H9 (cell line): ENCODE measurements around the gene COX5B. TPM values are rescaled to one million over a fixed set of nuclear protein-coding genes. Genes with fewer than 3 reads are reported as not detected.

Experiments used
- DNase-seq: peaks from one replicate; pipeline ENCODE4 v3.0.0-alpha.2; 2017
- H2AFZ ChIP-seq: one replicate; pipeline ENCODE4 v1.6.1; 2013; ENCODE audit warnings: mild to moderate bottlenecking, low read length, control low read depth, moderate library complexity
- H2AK5ac ChIP-seq: 2 replicates; pipeline ENCODE4 v1.6.1; 2013; ENCODE audit warnings: low read length, control low read depth, mixed read lengths; ENCODE audit not compliant: insufficient read length
- H2BK120ac ChIP-seq: one replicate; pipeline ENCODE4 v1.6.1; 2013; ENCODE audit warnings: low read depth, mild to moderate bottlenecking, low read length, control low read depth, inconsistent platforms; ENCODE audit not compliant: poor library complexity, severe bottlenecking
- H2BK12ac ChIP-seq: 2 replicates; pipeline ENCODE4 v1.6.1; 2013; ENCODE audit warnings: low read length, control low read depth, mixed read lengths, low read depth; ENCODE audit not compliant: insufficient read length
- H2BK15ac ChIP-seq: 2 replicates; pipeline ENCODE4 v1.6.1; 2013; ENCODE audit warnings: low read depth, low read length, control low read depth
- H2BK20ac ChIP-seq: one replicate; pipeline ENCODE4 v1.6.1; 2013; ENCODE audit warnings: low read depth, mild to moderate bottlenecking, low read length, control low read depth, inconsistent platforms; ENCODE audit not compliant: poor library complexity, severe bottlenecking
- H2BK5ac ChIP-seq: 2 replicates; pipeline ENCODE4 v1.6.1; 2013; ENCODE audit warnings: low read length, control low read depth, mixed read lengths; ENCODE audit not compliant: insufficient read length
- H3K14ac ChIP-seq: 2 replicates; pipeline ENCODE4 v1.6.1; 2013; ENCODE audit warnings: low read length, control low read depth; ENCODE audit not compliant: insufficient read depth
- H3K18ac ChIP-seq: 2 replicates; pipeline ENCODE4 v1.6.1; 2013; ENCODE audit warnings: low read depth, mild to moderate bottlenecking, mixed read lengths, low read length, control low read depth; ENCODE audit not compliant: insufficient read length
- H3K23ac ChIP-seq: 2 replicates; pipeline ENCODE4 v1.6.1; 2013; ENCODE audit warnings: low read length, control low read depth, mixed read lengths, low read depth; ENCODE audit not compliant: insufficient read length
- H3K23me2 ChIP-seq: 2 replicates; pipeline ENCODE4 v1.6.1; 2013; ENCODE audit warnings: low read depth, mild to moderate bottlenecking, mixed read lengths, low read length, control low read depth; ENCODE audit not compliant: insufficient read length, poor library complexity, severe bottlenecking
- H3K27ac ChIP-seq: 2 replicates; pipeline ENCODE4 v1.5.1; 2013; ENCODE audit warnings: low read length, control low read depth, mixed read lengths, low read depth; ENCODE audit not compliant: insufficient read length
- H3K27me3 ChIP-seq: 2 replicates; pipeline ENCODE4 v1.6.1; 2013; ENCODE audit warnings: low read length, control low read depth, inconsistent platforms; ENCODE audit not compliant: insufficient read depth
- H3K4ac ChIP-seq: 2 replicates; pipeline ENCODE4 v1.6.1; 2013; ENCODE audit warnings: low read depth, mild to moderate bottlenecking, control low read depth, inconsistent platforms, low read length, moderate library complexity
- H3K4me1 ChIP-seq: 2 replicates; pipeline ENCODE4 v1.6.1; 2013; ENCODE audit warnings: low read length, control low read depth, inconsistent platforms; ENCODE audit not compliant: insufficient read depth
- H3K4me2 ChIP-seq: 2 replicates; pipeline ENCODE4 v1.6.1; 2013; ENCODE audit warnings: low read length, control low read depth, mixed read lengths; ENCODE audit not compliant: insufficient read length, insufficient read depth
- H3K56ac ChIP-seq: 2 replicates; pipeline ENCODE4 v1.6.1; 2013; ENCODE audit warnings: low read depth, mild to moderate bottlenecking, mixed read lengths, low read length, control low read depth; ENCODE audit not compliant: insufficient read length
- H3K79me1 ChIP-seq: 2 replicates; pipeline ENCODE4 v1.6.1; 2013; ENCODE audit warnings: low read depth, mild to moderate bottlenecking, moderate library complexity, low read length, control low read depth, inconsistent platforms; ENCODE audit not compliant: insufficient read depth, poor library complexity, severe bottlenecking
- H3K79me2 ChIP-seq: 2 replicates; pipeline ENCODE4 v1.6.1; 2013; ENCODE audit warnings: low read length, control low read depth, inconsistent platforms; ENCODE audit not compliant: insufficient read depth
- H3K9ac ChIP-seq: 2 replicates; pipeline ENCODE4 v1.6.1; 2013; ENCODE audit warnings: low read length, control low read depth, mixed read lengths; ENCODE audit not compliant: insufficient read length; ENCODE audit errors: extremely low read depth
- H3K9me3 ChIP-seq: one replicate; pipeline ENCODE4 v1.6.1; 2013; ENCODE audit warnings: low read depth, low read length, inconsistent platforms; ENCODE audit not compliant: control insufficient read depth
- H3T11ph ChIP-seq: one replicate; pipeline ENCODE4 v1.6.1; 2013; ENCODE audit warnings: mild to moderate bottlenecking, low read length, control low read depth, inconsistent platforms
- H4K20me1 ChIP-seq: one replicate; pipeline ENCODE4 v1.6.1; 2013; ENCODE audit not compliant: control insufficient read depth, insufficient read length, insufficient read depth
- H4K5ac ChIP-seq: 2 replicates; pipeline ENCODE4 v1.6.1; 2013; ENCODE audit warnings: low read depth, mild to moderate bottlenecking, mixed read lengths, low read length, control low read depth; ENCODE audit not compliant: insufficient read length
- H4K8ac ChIP-seq: replicated peaks from 2 replicates; pipeline ENCODE4 v1.6.1; 2013; ENCODE audit warnings: low read length, control low read depth, mixed read lengths, low read depth; ENCODE audit not compliant: insufficient read length
- H4K91ac ChIP-seq: 2 replicates; pipeline ENCODE4 v1.6.1; 2013; ENCODE audit warnings: low read depth, mild to moderate bottlenecking, moderate library complexity, mixed read lengths, low read length, control low read depth; ENCODE audit not compliant: insufficient read length
- H3K27ac Mint-ChIP-seq, 3 experiments: 2 replicates in 2 of 3; 3 replicates in 1 of 3; pipeline ENCODE4 v1.8.0; 2020 to 2021; ENCODE audit warnings: mixed read lengths in 3 of 3, mild to moderate bottlenecking in 1 of 3, moderate library complexity in 1 of 3
- H3K27me3 Mint-ChIP-seq: 2 replicates; pipeline ENCODE4 v1.8.0; 2021; ENCODE audit warnings: low read depth, mild to moderate bottlenecking, moderate library complexity, mixed read lengths
- H3K36me3 Mint-ChIP-seq, 3 experiments: 2 replicates in 2 of 3; 3 replicates in 1 of 3; pipeline ENCODE4 v1.8.0; 2020 to 2021; ENCODE audit warnings: low read depth in 3 of 3, mixed read lengths in 3 of 3; ENCODE audit not compliant: insufficient read depth in 1 of 3
- H3K4me1 Mint-ChIP-seq, 2 experiments: 2 replicates each; pipeline ENCODE4 v1.8.0; 2020; ENCODE audit warnings: mixed read lengths in 2 of 2
- H3K4me3 Mint-ChIP-seq, 2 experiments: 2 replicates in 1 of 2; 3 replicates in 1 of 2; pipeline ENCODE4 v1.8.0; 2020 to 2021; ENCODE audit warnings: mild to moderate bottlenecking in 2 of 2, mixed read lengths in 2 of 2, moderate library complexity in 1 of 2
- H3K9me3 Mint-ChIP-seq, 2 experiments: 2 replicates in 1 of 2; 3 replicates in 1 of 2; pipeline ENCODE4 v1.8.0; 2020; ENCODE audit warnings: mild to moderate bottlenecking in 2 of 2, mixed read lengths in 2 of 2, moderate library complexity in 1 of 2
- CTCF ChIP-seq: fragments of 200-600 bp; sonication (generic); conservative IDR thresholded peaks from 3 replicates; pipeline ENCODE4 v1.8.0; 2021; ENCODE audit warnings: antibody characterized with exemption, mild to moderate bottlenecking
- WGBS: extraction: QIAGEN DNeasy Blood & Tissue Kit; methylation state at CpG from one replicate; pipeline ENCODE4 v1.1.7; 2013; ENCODE audit warnings: missing lambda C conversion rate, low lambda C conversion rate, mixed read lengths; ENCODE audit not compliant: insufficient read length; ENCODE audit errors: extremely low coverage; 5-methylcytosine and 5-hydroxymethylcytosine counted together
- total RNA-seq: library from RNA; stranded (reverse); gene quantifications from 2 replicates; pipeline ENCODE4 v1.2.1, GENCODE V29; 2021

The COX5B gene
- total RNA-seq, 1 experiment from 2014 or later = 237 TPM

DNA sequence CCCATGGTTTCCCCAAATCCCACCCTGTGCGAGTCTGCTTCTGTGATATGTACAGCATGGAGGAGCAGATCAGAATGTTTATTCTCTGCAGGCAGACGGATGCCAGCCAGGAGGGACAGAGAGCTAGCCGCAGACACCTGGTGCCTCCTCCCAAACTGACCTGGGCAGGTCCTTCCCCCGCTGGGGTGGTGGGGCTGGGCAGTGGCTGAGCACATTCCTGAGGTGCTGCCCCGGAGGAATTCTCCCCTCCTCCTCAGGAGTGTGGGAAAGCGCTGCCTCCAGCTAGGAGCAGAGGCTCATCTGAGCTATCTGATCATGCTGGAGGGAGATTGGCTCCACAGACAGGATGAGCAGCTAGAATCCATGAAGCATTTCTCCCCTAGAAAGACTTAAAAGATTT is 45.3 kb downstream of the COX5B start:
- Histone ChIP-seq H2BK12ac (no peak overlapping the region), H4K20me1 (no peaks in the 10 kb centered on the region), H2AK5ac (no peak overlapping the region), H3K23me2 (no peaks in the 10 kb centered on the region), H3K79me1 (no peaks in the 10 kb centered on the region), H4K91ac (no peak overlapping the region), H2BK120ac (no peak overlapping the region), H4K8ac (no peak overlapping the region), H3K9me3 (no peaks in the 10 kb centered on the region), H3K4me2 (no peak overlapping the region), H2BK5ac (no peak overlapping the region), H3T11ph (no peak overlapping the region), H4K5ac (no peak overlapping the region), H3K79me2 (no peaks in the 10 kb centered on the region), H2BK15ac (no peak overlapping the region), H3K23ac (no peak overlapping the region), H3K27me3 (no peaks in the 10 kb centered on the region), H3K56ac (no peak overlapping the region), H2AFZ (no peak overlapping the region), H3K18ac (no peak overlapping the region), H2BK20ac (no peak overlapping the region), H3K14ac (no peak overlapping the region), H3K4me1 (no peaks in the 10 kb centered on the region), H3K27ac (no peak overlapping the region), H3K4ac (no peak overlapping the region), H3K9ac (no peak overlapping the region)
- Mint-ChIP-seq H3K27me3 (no peaks in the 10 kb centered on the region), H3K4me1 (peaks cover 21 to 23% of the 10 kb centered on the region in 2 experiments), H3K4me3 (no peak overlapping the region), H3K27ac (peak overlapping the region in 2 of 3 experiments; percentile 78 to 94; a peak in 4 of 7 replicates), H3K9me3 (peaks cover 0 to under 1% of the 10 kb centered on the region in 2 experiments; a peak in 1 of 5 replicates), H3K36me3 (no peaks in the 10 kb centered on the region)
- no peak for TF ChIP-seq CTCF
- peak; percentile 82 for DNase-seq
- WGBS = no CpG with 5 or more reads among the region's 6 CpGs
